Hepatocyte (in vitro differentiated cells): ENCODE measurements around the gene GALNT15. TPM values are rescaled to one million over a fixed set of nuclear protein-coding genes. Genes with fewer than 3 reads are reported as not detected.

Experiments
- DNase-seq: peaks from one replicate; pipeline ENCODE4 v3.0.0-alpha.2; 2016; ENCODE audit warnings: low spot score
- H2AFZ ChIP-seq: fragments of 200-600 bp; sonication (generic); 2 replicates; pipeline ENCODE4 v1.6.0; 2016; ENCODE audit warnings: antibody characterized with exemption, mild to moderate bottlenecking
- H3K27ac ChIP-seq: fragments of 200-600 bp; sonication (generic); 2 replicates; pipeline ENCODE4 v1.5.1; 2016; ENCODE audit warnings: mild to moderate bottlenecking
- H3K27me3 ChIP-seq: fragments of 200-600 bp; sonication (generic); 2 replicates; pipeline ENCODE4 v1.6.1; 2016
- H3K36me3 ChIP-seq: fragments of 200-600 bp; sonication (generic); replicated peaks from 2 replicates; pipeline ENCODE4 v1.5.1; 2016; ENCODE audit warnings: low read depth; ENCODE audit not compliant: insufficient read depth
- H3K4me1 ChIP-seq: fragments of 200-600 bp; sonication (generic); 2 replicates; pipeline ENCODE4 v1.5.1; 2016; ENCODE audit warnings: mild to moderate bottlenecking, moderate library complexity; ENCODE audit not compliant: insufficient read depth
- H3K4me2 ChIP-seq: fragments of 200-600 bp; sonication (generic); 2 replicates; pipeline ENCODE4 v1.6.0; 2016
- H3K4me3 ChIP-seq: fragments of 200-600 bp; sonication (generic); 2 replicates; pipeline ENCODE4 v1.5.1; 2016; ENCODE audit warnings: mild to moderate bottlenecking
- H3K79me2 ChIP-seq: fragments of 200-600 bp; sonication (generic); 2 replicates; pipeline ENCODE4 v1.6.0; 2017; ENCODE audit warnings: mild to moderate bottlenecking
- H3K9me2 ChIP-seq: fragments of 200-600 bp; sonication (generic); replicated peaks from 2 replicates; pipeline ENCODE4 v1.6.0; 2017; ENCODE audit warnings: mild to moderate bottlenecking; ENCODE audit not compliant: insufficient read depth
- H3K9me3 ChIP-seq: fragments of 200-600 bp; sonication (generic); 2 replicates; pipeline ENCODE4 v1.5.1; 2016; ENCODE audit warnings: low read depth, mild to moderate bottlenecking
- H4K20me1 ChIP-seq: fragments of 200-600 bp; sonication (generic); 2 replicates; pipeline ENCODE4 v1.6.0; 2016; ENCODE audit warnings: mild to moderate bottlenecking; ENCODE audit not compliant: insufficient read depth, poor library complexity, severe bottlenecking
- CTCF ChIP-seq: fragments of 200-600 bp; sonication (generic); IDR thresholded peaks from 2 replicates; pipeline ENCODE4 v1.5.1; 2016; ENCODE audit warnings: antibody characterized with exemption, mild to moderate bottlenecking; ENCODE audit not compliant: poor library complexity
- EZH2 ChIP-seq: fragments of 200-600 bp; sonication (generic); IDR thresholded peaks from 2 replicates; pipeline ENCODE4 v1.6.1; 2016; ENCODE audit warnings: antibody characterized with exemption, mild to moderate bottlenecking, borderline replicate concordance
- EZH2phosphoT487 ChIP-seq: fragments of 200-600 bp; sonication (generic); IDR thresholded peaks from one replicate; pipeline ENCODE4 v1.6.1; 2018; ENCODE audit warnings: antibody characterized with exemption, mild to moderate bottlenecking, low read depth, moderate library complexity; ENCODE audit not compliant: unreplicated experiment, severe bottlenecking
- WGBS: methylation state at CpG from one replicate; pipeline ENCODE4 v1.1.6; 2016; ENCODE audit warnings: low lambda C conversion rate; ENCODE audit errors: missing lambda C conversion rate; 5-methylcytosine and 5-hydroxymethylcytosine counted together
- polyA plus RNA-seq: library from polyadenylated mRNA; unstranded; fragments of >200 nt; fragmentation: Nextera tagmentation; extraction: Ambion mirVana; gene quantifications from 2 replicates; pipeline ENCODE4 v1.2.1, GENCODE V29; 2016
- total RNA-seq: library from RNA; depleted of rRNA; stranded (reverse); fragments of >200 nt; gene quantifications from 2 replicates; pipeline ENCODE4 v1.2.3, GENCODE V29; 2014

Gene GALNT15
- total and polyA plus RNA-seq, 2 experiments from 2014 or later: 1.1 to 1.4 TPM

GRCh38 chr3:16231983-16232382, 57.5 kb downstream of the GALNT15 start:
- no peak overlapping the region for H3K27ac ChIP-seq
- no peaks in the 10 kb centered on the region for H3K36me3 ChIP-seq
- H3K4me2 ChIP-seq: no peak overlapping the region
- H3K79me2 ChIP-seq: no peaks in the 10 kb centered on the region
- no peaks in the 10 kb centered on the region for H3K27me3 ChIP-seq
- no peak overlapping the region for H3K4me3 ChIP-seq
- no peaks in the 10 kb centered on the region for H3K9me3 ChIP-seq
- H3K9me2 ChIP-seq: no peaks in the 10 kb centered on the region
- no peaks in the 10 kb centered on the region for H4K20me1 ChIP-seq
- no peak for DNase-seq
- TF ChIP-seq CTCF (no peak), EZH2phosphoT487 (no peak), EZH2 (no peak)
- no peaks in the 10 kb centered on the region for H3K4me1 ChIP-seq
- WGBS: 100% methylated on average over 2 of the region's 2 CpGs
- H2AFZ ChIP-seq: no peak overlapping the region

- H3K27me3 ChIP-seq: no peaks in the 10 kb centered on the region
- no peaks in the 10 kb centered on the region for H3K36me3 ChIP-seq
- no peak for DNase-seq
- H3K9me3 ChIP-seq: no peaks in the 10 kb centered on the region
- H4K20me1 ChIP-seq: no peaks in the 10 kb centered on the region
- no peak overlapping the region for H2AFZ ChIP-seq
- no peak for TF ChIP-seq EZH2phosphoT487
- no peak for TF ChIP-seq EZH2
- TF ChIP-seq CTCF: no peak
- H3K9me2 ChIP-seq: no peaks in the 10 kb centered on the region
- no peak overlapping the region for H3K4me3 ChIP-seq
- no peaks in the 10 kb centered on the region for H3K79me2 ChIP-seq
- H3K4me1 ChIP-seq: no peaks in the 10 kb centered on the region
- H3K27ac ChIP-seq: no peak overlapping the region
- H3K4me2 ChIP-seq: no peak overlapping the region
- 100% methylated on average over 1 of the region's 1 CpG for WGBS
Measured at GRCh38 chr3:16233806-16234205, 59.3 kb downstream of the GALNT15 start.

- Histone ChIP-seq H3K36me3 (no peaks in the 10 kb centered on the region), H4K20me1 (no peaks in the 10 kb centered on the region), H3K9me3 (no peaks in the 10 kb centered on the region), H3K79me2 (no peaks in the 10 kb centered on the region), H3K27me3 (no peaks in the 10 kb centered on the region), H2AFZ (no peak overlapping the region), H3K4me2 (no peak overlapping the region), H3K9me2 (no peaks in the 10 kb centered on the region), H3K27ac (no peak overlapping the region), H3K4me1 (peaks cover 5% of the 10 kb centered on the region), H3K4me3 (no peak overlapping the region)
- TF ChIP-seq EZH2 (no peak), EZH2phosphoT487 (no peak), CTCF (no peak)
- no peak for DNase-seq
- 72% methylated on average over 2 of the region's 2 CpGs for WGBS
Measured at GRCh38 chr3:16234281-16234680, 59.8 kb downstream of the GALNT15 start.
